Caki2 (cell line): ENCODE data around the gene TSR3. TPM values are rescaled to one million over a fixed set of nuclear protein-coding genes. Genes with fewer than 3 reads are reported as not detected.

Experiments used
- DNase-seq: peaks from one replicate; pipeline ENCODE4 v3.0.0-alpha.2; 2015; ENCODE audit warnings: low read depth
- in situ Hi-C: cut with HindIII; loops from 2 replicates; pipeline ENCODE4 v1.10.0; 2016; ENCODE audit warnings: low sequenced_read_pairs, low pct_unique_long_range_greater_than_20kb, mixed read lengths
- total RNA-seq: library from RNA; depleted of rRNA; stranded (reverse); fragments of >200 nt; shearing (Covaris generic); gene quantifications from 2 replicates; pipeline ENCODE4 v1.2.3, GENCODE V29; 2014; ENCODE audit warnings: low replicate concordance

TSR3 gene
- total RNA-seq, 1 experiment from 2014 or later: 208 TPM

GRCh38 chr16:1379304-1380076, 27.8 kb upstream of the TSR3 start:
- peak; percentile 73 for DNase-seq
- in situ Hi-C loops: no loop called here

DNA sequence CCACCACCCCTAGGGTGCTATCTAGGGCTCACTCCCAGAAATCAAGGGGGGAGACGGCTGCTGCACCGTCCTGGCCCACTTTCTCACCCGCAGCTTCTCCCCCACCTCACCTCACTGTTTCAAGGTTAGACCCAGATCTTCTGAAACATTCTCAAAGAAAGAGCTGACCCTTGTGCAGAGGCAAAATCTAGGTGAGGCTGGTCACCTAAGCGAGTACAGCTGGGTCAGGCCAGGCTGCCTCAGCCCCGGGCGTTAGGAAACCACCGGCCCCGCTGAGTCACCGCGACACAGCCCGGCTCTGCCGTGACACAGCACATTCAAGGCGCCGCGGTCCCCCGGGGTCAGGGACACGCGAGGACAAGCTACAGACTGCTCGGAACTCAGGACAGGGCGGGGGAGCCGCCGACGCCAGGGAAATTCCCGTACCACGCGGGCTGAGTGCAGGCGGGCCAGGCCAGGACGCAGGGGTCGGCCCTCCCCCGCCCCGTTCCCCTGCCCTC, 27.2 kb upstream of the TSR3 start:
- peak; percentile 81 for DNase-seq
- in situ Hi-C loops: no loop called here

GRCh38 chr16:1378087-1378803, 26.6 kb upstream of the TSR3 start:
- no peak for DNase-seq
- in situ Hi-C loops: no loop called here

GRCh38 chr16:1377406-1378010, 25.8 kb upstream of the TSR3 start:
- peak; percentile 55 for DNase-seq
- in situ Hi-C loops: no loop called here

- in situ Hi-C loops: no loop called here
- no peak for DNase-seq
These were observed 24.2 kb upstream of the TSR3 start for GRCh38 chr16:1375741-1376410.

GRCh38 chr16:1375298-1375640, 23.6 kb upstream of the TSR3 start:
- in situ Hi-C loops: no loop called here
- DNase-seq: no peak

- no peak for DNase-seq
- in situ Hi-C loops: no loop called here
These were observed 23.0 kb upstream of the TSR3 start for GRCh38 chr16:1374418-1375297.

DNA sequence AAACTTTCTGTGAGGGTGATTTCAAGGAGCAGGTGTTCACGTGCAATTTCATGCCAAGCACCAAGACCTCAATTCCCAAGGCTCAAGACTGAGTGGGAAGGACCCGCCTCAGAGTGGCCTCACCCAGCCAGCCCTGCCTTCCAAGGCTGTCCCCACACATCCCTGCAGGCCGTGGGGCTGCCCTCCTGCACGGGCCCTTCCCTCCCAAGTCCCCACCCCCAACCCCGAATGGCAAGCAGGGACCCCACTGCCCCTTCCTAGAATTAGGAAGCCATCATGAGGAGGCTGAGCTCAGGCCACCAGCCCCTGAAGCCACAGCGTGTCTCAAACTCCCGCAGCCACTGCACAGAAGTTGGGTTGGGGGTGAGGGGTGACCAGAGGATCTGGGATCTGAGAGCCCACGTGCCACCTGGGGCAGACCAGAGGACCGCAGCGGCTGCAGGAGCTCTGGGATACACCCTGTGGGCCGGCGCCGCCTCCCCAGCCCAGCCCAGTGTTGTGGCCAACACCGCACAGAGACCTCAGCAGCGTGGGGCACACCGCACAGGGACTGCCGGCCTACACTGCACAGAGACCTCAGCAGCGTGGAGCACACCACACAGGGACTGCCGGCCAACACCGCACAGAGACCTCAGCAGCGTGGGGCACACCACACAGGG, 20.7 kb upstream of the TSR3 start:
- in situ Hi-C loops: no loop called here
- DNase-seq: no peak

DNA sequence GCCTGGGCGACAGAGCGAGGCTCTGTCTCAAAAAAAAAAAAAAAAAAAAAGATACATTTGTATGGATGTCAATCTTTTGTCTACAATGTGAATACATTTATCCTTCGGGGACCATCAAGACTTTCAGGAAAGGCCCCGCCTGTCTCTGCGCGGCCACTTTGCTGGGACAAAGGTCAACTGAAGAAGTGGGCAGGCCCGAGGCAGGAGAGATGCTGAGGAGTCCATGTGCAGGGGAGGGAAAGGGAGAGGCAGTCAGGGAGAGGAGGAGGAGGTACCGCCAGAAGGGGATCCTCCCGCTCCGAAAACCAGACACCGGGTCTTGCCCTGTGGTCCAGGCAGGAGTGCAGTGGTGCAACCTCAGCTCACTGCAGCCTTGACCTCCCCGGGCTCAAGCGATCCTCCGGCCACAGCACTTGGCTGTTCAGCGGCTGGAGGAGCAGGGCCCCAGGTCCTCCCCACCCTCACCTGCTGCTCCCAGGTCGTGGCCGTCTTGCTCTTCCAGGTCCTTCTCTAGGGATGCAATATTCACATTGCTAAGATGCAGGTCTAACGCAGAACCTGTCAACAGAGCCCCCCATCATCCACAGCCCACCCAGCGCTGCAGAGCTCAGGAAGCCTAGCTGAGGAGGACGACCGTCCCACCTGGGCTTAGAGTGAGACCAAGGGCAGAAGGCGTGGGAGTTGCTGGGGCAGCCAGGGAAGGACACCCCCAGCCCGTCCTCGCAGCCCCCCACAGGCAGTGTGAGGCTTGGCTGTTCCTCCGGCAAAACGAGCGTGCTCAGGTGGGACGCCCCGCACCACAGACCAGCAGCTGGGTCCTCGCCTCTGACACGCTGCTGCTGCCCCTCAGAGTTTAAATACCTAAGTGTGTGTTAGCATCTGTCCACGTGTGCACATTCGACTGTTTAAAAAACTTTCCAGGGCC, 19.6 kb upstream of the TSR3 start:
- in situ Hi-C loops: no loop called here

DNA sequence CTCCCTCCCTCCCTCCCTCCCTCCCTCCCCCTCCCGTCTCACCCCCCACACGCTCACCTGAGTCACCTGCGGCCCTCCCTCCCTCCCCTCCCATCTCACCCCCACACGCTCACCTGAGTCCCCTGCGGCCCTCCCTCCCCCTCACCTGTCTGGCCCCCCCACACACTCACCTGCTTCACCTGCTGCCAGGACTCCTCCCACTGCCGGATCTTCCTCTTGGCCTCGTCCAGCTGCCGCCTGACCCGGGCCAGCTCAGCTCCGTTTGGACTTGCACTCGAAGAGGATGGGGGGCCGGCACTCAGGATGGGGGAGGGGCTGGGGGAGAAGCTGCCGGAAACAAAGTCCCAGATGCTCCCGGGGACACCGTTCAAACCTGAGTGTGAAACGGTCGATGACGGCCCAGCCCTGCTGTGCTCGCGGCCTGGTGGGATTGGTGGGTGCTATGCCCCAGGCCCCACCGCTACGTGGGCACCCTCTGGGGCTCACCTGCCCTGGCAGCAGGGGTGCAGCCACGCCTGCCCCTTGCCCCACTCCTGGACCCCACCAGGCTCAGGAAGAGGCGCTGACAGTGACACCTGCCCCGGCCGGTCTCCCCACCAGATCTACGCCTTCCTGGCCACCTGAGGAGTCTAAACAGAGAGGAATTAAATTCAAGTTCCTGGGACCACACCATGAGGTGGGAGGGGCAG, 16.0 kb upstream of the TSR3 start:
- in situ Hi-C loops: no loop called here
- DNase-seq: no peak

More for the DNA sequence above, 19.6 kb upstream of the TSR3 start:
- no peak for DNase-seq

DNA sequence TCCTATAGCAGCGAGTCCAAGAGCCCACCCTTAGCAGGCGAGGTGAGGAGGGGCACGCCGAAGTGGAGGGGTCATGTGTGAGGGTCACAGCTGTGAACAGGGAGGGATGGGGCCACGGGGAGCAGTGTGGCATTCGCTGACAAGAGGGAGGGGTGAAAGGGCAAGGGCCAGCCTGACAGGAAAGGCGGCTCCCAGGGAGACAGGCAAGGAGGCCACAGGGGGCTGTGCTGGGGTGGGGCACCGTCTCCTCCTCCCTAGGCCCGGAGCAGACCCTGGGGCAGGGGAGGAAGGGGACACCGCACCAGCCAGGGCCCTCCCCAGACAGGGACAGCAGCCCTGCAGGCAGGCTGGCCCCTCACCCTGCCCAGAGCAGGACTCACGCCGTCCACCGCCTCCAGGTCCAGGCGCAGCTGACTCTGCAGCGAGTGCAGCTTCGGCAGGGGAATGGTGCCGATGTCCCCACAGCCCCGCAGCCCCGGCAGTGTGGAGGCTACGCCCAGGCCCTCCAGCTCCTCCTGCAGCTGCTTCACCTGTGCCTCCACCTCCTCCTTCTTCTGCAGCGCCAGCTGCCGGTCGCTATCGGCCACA, 15.1 kb upstream of the TSR3 start:
- no peak for DNase-seq
- in situ Hi-C loops: no loop called here

DNA sequence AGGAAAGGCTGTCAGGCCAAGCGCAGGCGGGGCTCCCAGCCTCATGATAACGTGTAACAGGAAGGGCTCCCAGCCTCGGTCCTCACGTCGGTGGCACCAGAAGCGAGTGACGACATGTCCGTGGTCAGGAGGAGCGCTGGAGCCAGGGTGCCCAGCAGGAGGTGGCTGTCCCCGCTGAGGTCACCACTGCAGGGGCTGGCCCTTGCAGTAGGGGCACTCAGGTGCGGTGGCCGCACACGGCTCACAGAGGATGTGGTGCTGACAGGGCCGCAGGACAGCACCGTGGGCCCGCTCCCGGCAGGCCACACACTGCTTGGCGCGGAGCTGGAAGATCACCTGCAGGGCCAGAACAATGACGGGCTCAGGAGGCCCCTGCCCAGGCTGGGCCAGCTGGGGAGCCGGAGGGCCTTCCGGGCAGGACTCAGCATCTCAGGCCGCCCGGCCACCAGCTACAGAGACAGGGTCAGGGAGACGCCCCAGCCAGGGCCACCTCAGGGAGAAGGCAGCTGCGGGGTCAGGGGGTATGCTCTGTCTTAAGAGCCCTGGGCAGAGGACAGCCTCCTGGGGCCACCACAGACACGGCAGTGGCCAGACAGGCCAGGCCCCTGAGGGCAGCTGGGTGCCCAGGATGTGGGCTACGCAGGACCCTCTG, 14.5 kb upstream of the TSR3 start:
- in situ Hi-C loops: no loop called here
- DNase-seq: no peak

GRCh38 chr16:1364510-1364909, 12.8 kb upstream of the TSR3 start:
- no peak for DNase-seq
- in situ Hi-C loops: no loop called here

DNA sequence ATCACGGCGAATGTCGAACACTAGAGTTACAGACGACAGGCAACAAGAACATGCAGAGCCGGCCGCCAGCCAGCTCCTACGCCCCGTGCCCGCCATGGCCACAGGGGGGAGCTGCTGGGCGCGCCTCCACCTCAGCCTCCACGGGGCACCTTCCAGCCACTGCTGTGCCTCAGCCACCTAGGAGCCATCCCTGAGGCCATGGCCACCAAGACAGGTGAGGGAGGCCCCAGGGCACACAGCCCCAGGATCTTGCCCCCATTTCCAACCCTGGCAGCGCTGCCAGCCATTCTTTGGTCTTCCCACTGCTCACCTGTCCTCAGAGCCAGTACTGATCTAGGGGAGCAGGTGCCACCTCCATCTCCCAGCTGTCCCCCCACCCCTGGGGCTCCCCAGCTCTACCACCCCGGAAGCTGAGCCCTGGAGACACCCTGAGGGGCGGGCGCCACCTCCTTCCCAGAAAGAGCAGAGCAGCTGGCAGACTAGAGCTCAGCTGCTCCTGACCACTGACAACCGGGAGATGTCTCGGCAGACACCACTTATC, 11.9 kb upstream of the TSR3 start:
- in situ Hi-C loops: no loop called here
- DNase-seq: peak; percentile 50

GRCh38 chr16:1362807-1363206, 11.1 kb upstream of the TSR3 start:
- in situ Hi-C loops: no loop called here

More at GRCh38 chr16:1362807-1363206, 11.1 kb upstream of the TSR3 start:
- DNase-seq: no peak
